Transverse colon (tissue), 4 donors: Measurements from ENCODE around the gene CD101.

Experiments used
- EP300 ChIP-seq: sonication (generic); formaldehyde crosslinking; IDR thresholded peaks from one replicate; pipeline ENCODE4 v1.6.1; 2017; ENCODE audit warnings: antibody characterized with exemption, low read depth
- POLR2A ChIP-seq: fragments of 450-650 bp; IDR thresholded peaks from one replicate; pipeline ENCODE4 v1.6.1; 2016; ENCODE audit warnings: antibody characterized with exemption, mild to moderate bottlenecking, moderate library complexity
- POLR2AphosphoS5 ChIP-seq, 3 donors: sonication (generic); formaldehyde crosslinking; IDR thresholded peaks; one replicate each; pipeline ENCODE4 v1.6.1; 2016; ENCODE audit warnings: antibody characterized with exemption in 3 of 3
- TF ChIP-seq, protein P1 (sequence below), 5 experiments: fragments of 200-600 bp in 3 of 5; fragments of 450-650 bp in 2 of 5; sonication (generic) in 3 of 5; IDR thresholded peaks; 1 replicate in 2 of 5; 2 replicates in 3 of 5; pipeline ENCODE4 v1.5.1; 2016 to 2017; ENCODE audit warnings: antibody characterized with exemption in 5 of 5, inconsistent platforms in 3 of 5, mild to moderate bottlenecking in 2 of 5, moderate library complexity in 1 of 5

- TF ChIP-seq, protein P1, sequence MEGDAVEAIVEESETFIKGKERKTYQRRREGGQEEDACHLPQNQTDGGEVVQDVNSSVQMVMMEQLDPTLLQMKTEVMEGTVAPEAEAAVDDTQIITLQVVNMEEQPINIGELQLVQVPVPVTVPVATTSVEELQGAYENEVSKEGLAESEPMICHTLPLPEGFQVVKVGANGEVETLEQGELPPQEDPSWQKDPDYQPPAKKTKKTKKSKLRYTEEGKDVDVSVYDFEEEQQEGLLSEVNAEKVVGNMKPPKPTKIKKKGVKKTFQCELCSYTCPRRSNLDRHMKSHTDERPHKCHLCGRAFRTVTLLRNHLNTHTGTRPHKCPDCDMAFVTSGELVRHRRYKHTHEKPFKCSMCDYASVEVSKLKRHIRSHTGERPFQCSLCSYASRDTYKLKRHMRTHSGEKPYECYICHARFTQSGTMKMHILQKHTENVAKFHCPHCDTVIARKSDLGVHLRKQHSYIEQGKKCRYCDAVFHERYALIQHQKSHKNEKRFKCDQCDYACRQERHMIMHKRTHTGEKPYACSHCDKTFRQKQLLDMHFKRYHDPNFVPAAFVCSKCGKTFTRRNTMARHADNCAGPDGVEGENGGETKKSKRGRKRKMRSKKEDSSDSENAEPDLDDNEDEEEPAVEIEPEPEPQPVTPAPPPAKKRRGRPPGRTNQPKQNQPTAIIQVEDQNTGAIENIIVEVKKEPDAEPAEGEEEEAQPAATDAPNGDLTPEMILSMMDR (IDR thresholded peaks at IDR 0.05): no peak
- TF ChIP-seq POLR2AphosphoS5 (IDR thresholded peaks at IDR 0.05) (no peak), EP300 (no peak), POLR2A (no peak)
These were observed 1.4 kb upstream of the CD101 start for GRCh38 chr1:117000142-117000541.
